ENCODE measurements around the gene ARHGEF40.

The ARHGEF40 gene

GRCh38 chr14:21060614-21061346 is 9.3 kb upstream of the ARHGEF40 start:
- DNase-seq, result no peak

GRCh38 chr14:21061347-21061668 is 8.8 kb upstream of the ARHGEF40 start:
- DNase-seq, result no peak

- peak; percentile 90 for DNase-seq
Observed at GRCh38 chr14:21063479-21063878, 6.6 kb upstream of the ARHGEF40 start.

- no peak for DNase-seq
Observed at GRCh38 chr14:21066882-21067502, 3.1 kb upstream of the ARHGEF40 start.

- peak; percentile 73 for DNase-seq
Observed at GRCh38 chr14:21068521-21069387, 1.4 kb upstream of the ARHGEF40 start.

- DNase-seq, result peak; percentile 50
Observed at GRCh38 chr14:21069388-21070082, 569 bp upstream of the ARHGEF40 start.

- DNase-seq, result peak; percentile 42
Observed at GRCh38 chr14:21070610-21071224, 613 bp downstream of the ARHGEF40 start.

- peak; percentile 97 for DNase-seq
Observed at GRCh38 chr14:21071225-21072030, 1.3 kb downstream of the ARHGEF40 start.

GRCh38 chr14:21072031-21072473 is 1.9 kb downstream of the ARHGEF40 start:
- DNase-seq, result peak; percentile 86

DNA sequence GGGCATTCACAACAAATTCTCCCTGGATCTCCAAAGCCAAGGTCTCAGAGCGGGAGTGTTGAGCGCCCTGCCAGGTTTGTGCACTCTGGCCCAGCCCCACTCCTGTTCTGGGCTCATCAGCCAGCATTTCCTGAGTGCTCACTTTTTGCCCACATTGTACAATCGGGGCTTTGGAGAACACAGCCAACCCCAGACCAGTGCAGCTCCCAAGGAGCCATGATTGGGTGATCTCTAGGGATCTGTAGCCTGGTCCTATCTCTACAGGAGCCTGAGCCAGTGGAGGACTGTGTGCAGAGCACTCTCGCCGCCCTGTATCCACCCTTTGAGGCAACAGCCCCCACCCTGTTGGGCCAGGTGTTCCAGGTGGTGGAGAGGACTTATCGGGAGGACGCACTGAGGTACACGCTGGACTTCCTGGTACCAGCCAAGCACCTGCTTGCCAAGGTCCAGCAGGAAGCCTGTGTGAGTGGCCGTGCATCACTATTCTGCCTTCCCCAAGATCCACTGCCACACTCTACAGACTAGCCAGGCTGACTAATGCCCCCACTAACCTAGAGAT is 2.8 kb downstream of the ARHGEF40 start:
- DNase-seq, result no peak

DNA sequence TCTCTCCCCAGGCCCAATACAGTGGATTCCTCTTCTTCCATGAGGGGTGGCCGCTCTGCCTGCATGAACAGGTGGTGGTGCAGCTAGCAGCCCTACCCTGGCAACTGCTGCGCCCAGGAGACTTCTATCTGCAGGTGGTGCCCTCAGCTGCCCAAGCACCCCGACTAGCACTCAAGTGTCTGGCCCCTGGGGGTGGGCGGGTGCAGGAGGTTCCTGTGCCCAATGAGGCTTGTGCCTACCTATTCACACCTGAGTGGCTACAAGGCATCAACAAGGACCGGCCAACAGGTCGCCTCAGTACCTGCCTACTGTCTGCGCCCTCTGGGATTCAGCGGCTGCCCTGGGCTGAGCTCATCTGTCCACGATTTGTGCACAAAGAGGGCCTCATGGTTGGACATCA is 3.8 kb downstream of the ARHGEF40 start:
- no peak for DNase-seq

DNA sequence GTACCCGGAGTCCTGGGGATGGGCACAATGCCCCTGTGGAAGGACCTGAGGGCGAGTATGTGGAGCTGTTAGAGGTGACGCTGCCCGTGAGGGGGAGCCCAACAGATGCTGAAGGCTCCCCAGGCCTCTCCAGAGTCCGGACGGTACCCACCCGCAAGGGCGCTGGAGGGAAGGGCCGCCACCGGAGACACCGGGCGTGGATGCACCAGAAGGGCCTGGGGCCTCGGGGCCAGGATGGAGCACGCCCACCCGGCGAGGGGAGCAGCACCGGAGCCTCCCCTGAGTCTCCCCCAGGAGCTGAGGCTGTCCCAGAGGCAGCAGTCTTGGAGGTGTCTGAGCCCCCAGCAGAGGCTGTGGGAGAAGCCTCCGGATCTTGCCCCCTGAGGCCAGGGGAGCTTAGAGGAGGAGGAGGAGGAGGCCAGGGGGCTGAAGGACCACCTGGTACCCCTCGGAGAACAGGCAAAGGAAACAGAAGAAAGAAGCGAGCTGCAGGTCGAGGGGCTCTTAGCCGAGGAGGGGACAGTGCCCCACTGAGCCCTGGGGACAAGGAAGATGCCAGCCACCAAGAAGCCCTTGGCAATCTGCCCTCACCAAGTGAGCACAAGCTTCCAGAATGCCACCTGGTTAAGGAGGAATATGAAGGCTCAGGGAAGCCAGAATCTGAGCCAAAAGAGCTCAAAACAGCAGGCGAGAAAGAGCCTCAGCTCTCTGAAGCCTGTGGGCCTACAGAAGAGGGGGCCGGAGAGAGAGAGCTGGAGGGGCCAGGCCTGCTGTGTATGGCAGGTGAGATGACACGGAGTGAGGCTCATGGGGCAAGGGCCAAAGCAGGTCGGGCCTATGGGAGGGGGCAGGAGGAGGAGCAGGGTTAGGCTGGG is 4.5 kb downstream of the ARHGEF40 start:
- no peak for DNase-seq

DNA sequence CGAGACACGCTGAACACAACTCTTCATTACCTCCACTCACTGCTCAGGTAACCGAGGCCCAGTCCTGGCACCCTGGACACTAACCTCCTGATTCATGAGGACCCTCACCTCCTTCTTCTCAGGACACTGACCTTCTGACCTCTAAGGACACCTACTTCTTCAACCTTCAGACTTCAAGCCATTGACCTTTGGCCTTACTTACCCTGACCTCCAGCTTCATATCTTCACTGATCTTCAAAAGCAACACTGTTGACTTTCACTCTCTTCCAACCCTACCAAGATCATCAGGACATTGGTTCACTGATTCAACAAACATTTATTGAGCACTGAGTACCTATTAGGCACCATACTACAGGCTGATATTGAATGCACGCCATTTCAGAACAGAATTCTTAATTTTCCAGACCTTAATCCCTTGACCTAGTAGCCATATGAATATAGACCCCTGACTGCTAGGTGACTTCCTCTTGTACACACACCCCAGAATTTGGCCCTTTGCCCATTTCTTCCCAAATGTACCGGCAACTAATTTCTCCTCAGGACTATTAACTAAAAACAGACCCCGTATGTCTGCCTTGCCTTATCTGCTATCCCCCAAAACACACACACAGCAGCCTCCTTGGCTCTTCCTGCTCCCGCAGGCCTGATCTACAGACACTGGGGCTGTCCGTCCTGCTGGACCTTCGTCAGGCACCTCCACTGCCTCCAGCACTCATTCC is 5.8 kb downstream of the ARHGEF40 start:
- DNase-seq, result no peak

- no peak for DNase-seq
Observed at GRCh38 chr14:21077672-21078071, 7.6 kb downstream of the ARHGEF40 start.

- no peak for DNase-seq
Observed at GRCh38 chr14:21078287-21078686, 8.2 kb downstream of the ARHGEF40 start.

DNA sequence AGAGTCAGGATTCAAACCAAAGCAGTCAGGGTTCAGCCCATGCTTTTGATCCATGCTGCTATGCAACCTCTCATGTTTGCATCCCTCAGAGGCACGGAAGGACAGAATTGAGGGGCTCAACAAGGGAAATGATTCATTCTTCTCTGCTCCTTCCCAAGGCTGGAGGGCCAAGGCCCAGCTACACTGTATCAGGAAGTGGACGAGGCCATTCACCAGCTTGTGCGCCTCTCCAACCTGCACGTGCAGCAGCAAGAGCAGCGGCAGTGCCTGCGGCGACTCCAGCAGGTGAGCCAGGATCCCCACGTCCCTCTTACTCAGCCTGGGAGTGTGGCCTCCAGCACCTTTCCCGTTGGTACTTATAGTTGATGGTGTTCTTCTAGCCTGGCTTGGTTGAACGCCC is 8.6 kb downstream of the ARHGEF40 start:
- DNase-seq, result no peak

DNA sequence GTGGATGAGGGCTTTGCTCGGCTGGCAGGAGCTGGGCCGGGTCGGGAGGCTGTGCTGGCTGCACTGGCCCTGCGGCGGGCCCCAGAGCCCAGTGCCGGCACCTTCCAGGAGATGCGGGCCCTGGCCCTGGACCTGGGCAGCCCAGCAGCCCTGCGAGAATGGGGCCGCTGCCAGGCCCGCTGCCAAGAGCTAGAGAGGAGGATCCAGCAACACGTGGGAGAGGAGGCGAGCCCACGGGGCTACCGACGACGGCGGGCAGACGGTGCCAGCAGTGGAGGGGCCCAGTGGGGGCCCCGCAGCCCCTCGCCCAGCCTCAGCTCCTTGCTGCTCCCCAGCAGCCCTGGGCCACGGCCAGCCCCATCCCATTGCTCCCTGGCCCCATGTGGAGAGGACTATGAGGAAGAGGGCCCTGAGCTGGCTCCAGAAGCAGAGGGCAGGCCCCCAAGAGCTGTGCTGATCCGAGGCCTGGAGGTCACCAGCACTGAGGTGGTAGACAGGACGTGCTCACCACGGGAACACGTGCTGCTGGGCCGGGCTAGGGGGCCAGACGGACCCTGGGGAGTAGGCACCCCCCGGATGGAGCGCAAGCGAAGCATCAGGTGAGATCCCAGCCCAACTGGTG is 11.5 kb downstream of the ARHGEF40 start:
- no peak for DNase-seq

DNA sequence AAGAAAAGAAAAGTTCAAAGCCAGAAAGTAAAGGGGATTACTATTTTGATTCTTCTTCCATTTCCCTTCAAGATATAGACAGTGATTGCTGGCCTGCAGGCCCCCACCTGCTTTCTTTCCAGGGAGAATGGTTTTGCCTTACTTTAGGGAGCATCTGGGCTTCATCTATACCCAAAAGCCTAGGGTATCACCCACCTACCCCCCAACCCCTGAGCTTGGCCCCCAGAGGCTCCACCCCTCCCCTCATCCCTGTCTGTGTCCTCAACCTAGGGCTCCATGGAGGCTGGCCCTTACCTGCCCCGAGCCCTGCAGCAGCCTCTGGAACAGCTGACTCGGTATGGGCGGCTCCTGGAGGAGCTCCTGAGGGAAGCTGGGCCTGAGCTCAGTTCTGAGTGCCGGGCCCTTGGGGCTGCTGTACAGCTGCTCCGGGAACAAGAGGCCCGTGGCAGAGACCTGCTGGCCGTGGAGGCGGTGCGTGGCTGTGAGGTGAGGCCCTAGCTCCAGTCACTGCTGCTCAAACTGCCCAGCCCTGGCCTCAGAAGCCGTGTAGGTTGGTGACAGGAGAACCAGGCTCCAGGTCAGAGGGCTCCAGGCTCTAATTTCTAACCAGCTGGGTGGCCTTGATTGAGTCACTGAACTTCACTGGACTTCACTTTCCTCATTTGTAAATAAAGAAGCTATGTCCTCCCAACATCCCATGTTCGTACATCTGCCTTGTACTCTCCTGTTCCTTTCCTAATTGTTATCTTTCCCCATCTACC is 13.6 kb downstream of the ARHGEF40 start:
- DNase-seq, result no peak

All from fibroblast of skin of right quadriceps (primary cell).